Chondrocyte (in vitro differentiated cells): ENCODE data around the gene FRMD4B. TPM values are rescaled to one million over a fixed set of nuclear protein-coding genes. Genes with fewer than 3 reads are reported as not detected.

Source experiments
- DNase-seq: peaks from one replicate; pipeline ENCODE4 v3.0.0; 2021; ENCODE audit warnings: mixed read lengths, low spot score
- H3K27ac Mint-ChIP-seq: one replicate; pipeline ENCODE4 v1.8.0; 2021; ENCODE audit warnings: mild to moderate bottlenecking, moderate library complexity, mixed read lengths; ENCODE audit not compliant: unreplicated experiment
- H3K27me3 Mint-ChIP-seq: 2 replicates; pipeline ENCODE4 v1.8.0; 2021; ENCODE audit warnings: low read depth, mixed read lengths
- H3K36me3 Mint-ChIP-seq: 2 replicates; pipeline ENCODE4 v1.8.0; 2021; ENCODE audit warnings: low read depth, mixed read lengths
- H3K4me1 Mint-ChIP-seq: 2 replicates; pipeline ENCODE4 v1.8.0; 2021; ENCODE audit warnings: low read depth, mild to moderate bottlenecking, mixed read lengths
- H3K4me3 Mint-ChIP-seq: one replicate; pipeline ENCODE4 v1.8.0; 2021; ENCODE audit warnings: mild to moderate bottlenecking, moderate library complexity, mixed read lengths; ENCODE audit not compliant: unreplicated experiment
- H3K9me3 Mint-ChIP-seq: 2 replicates; pipeline ENCODE4 v1.8.0; 2021; ENCODE audit warnings: low read depth, mixed read lengths
- CTCF ChIP-seq: fragments of 200-600 bp; sonication (generic); IDR thresholded peaks from 2 replicates; pipeline ENCODE4 v1.5.0; 2021; ENCODE audit warnings: antibody characterized with exemption, mild to moderate bottlenecking, moderate library complexity
- total RNA-seq: library from RNA; stranded (reverse); gene quantifications from 3 replicates; pipeline ENCODE4 v1.2.1, GENCODE V29; 2021

The FRMD4B gene
- total RNA-seq, 1 donor from 2014 or later, result 4.1 TPM

- H3K27me3 Mint-ChIP-seq, result no peaks in the 10 kb centered on the region
- no peaks in the 10 kb centered on the region for H3K36me3 Mint-ChIP-seq
- H3K27ac Mint-ChIP-seq, result no peak overlapping the region
- H3K9me3 Mint-ChIP-seq, result no peaks in the 10 kb centered on the region
- DNase-seq, result no peak
- peak; percentile 94 for TF ChIP-seq CTCF
- H3K4me1 Mint-ChIP-seq, result peaks cover 7% of the 10 kb centered on the region
- H3K4me3 Mint-ChIP-seq, result no peak overlapping the region
Observed at GRCh38 chr3:69120879-69121464, 264.9 kb downstream of the FRMD4B start.
